ENCODE measurements around the gene CFAP119.

Gene CFAP119

DNA sequence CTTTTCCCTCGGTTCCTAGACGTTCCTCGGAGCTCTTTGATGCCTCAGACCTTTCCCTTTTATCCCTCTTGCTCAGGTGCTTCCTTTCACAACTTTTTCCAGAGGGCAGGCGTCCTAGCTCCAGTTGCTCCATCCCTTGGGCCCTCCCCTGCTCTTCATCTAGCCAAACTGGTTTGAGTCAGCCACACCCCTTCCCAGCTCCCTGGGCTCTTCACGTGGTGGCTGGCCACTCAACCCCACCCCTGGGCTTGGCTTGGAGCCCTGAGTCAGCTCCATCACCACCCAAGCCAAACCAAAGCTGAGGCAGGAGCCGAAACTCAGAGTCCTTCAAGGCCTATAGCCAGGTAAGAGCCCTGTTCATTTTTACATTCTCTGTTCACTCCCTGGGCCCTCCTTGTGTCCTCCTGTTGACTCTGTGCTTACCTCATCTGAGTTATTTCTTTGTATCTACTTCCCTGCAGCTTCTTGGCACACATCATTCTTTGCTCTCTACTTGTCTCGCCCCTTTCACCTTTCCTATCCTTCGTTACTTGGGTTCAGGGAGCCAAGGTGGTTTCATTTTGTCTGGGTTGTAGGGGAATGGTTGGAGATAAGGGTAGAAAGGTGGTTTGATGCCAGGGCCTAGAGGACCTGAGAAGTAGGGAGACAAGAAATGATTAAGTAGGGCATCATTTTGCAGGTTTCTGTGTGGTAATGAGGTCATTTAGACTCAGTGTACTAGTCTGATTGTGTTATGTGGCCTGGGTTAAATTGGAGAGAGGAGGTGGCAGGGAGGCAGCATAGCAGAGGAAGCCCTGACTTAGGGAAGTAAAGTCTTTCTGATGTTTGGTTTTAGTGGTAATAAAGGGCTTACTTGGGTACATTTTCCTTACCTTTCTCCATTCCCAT lies 21.3 kb downstream of the CFAP119 start:
- DNase-seq (ENCODE audit: low spot score), result no peak

DNA sequence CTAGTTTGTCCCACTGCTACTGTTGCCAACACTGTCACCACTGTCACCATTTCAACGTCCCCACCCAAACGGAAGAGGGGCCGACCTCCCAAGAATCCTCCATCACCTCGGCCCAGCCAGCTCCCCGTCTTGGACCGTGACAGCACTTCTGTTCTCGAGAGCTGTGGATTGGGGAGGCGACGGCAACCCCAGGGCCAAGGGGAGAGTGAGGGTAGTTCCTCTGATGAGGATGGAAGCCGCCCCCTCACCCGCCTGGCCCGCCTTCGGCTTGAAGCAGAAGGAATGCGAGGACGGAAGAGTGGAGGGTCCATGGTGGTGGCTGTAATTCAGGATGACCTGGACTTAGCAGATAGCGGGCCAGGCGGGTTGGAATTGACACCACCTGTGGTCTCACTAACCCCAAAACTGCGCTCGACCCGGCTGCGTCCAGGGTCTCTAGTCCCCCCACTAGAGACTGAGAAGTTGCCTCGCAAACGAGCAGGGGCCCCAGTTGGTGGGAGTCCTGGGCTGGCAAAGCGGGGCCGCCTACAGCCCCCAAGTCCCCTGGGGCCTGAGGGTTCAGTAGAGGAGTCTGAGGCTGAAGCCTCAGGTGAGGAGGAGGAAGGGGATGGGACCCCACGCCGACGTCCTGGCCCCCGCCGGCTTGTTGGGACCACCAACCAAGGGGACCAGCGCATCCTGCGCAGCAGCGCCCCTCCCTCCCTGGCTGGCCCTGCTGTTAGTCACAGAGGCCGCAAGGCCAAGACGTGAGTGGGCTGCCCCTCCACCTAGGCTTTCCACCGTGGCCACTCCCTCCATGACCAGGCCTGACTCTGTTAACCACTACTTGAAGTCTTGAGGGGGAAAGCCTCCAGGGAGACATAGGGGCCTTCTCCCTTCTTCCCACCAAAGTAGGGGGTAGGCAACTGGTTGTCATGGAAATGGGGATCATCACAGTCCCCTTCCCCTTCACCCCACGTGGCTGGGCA lies 22.6 kb downstream of the CFAP119 start:
- no peak for DNase-seq (ENCODE audit: low spot score)

DNA sequence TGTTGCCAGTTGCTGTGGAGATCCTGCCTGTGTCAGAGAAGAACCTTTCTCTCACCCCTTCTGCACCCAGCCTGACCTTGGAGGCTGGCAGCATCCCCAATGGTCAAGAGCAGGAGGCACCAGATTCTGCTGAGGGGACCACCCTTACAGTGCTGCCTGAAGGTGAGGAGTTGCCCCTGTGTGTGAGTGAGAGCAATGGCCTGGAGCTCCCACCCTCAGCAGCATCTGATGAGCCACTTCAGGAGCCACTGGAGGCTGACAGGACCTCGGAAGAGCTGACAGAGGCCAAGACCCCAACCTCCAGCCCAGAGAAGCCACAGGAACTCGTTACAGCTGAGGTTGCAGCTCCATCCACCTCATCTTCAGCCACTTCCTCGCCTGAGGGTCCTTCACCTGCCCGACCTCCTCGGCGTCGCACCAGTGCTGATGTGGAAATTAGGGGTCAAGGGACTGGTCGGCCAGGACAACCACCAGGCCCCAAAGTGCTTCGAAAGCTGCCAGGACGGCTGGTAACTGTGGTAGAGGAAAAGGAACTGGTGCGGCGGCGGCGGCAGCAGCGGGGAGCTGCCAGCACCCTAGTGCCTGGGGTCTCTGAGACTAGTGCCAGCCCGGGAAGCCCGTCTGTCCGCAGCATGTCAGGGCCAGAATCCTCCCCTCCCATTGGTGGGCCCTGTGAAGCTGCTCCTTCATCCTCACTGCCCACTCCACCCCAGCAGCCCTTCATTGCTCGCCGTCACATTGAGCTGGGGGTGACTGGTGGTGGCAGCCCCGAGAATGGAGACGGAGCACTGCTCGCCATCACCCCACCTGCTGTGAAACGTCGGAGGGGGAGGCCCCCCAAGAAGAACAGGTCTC lies 23.8 kb downstream of the CFAP119 start:
- no peak for DNase-seq (ENCODE audit: low spot score)

GRCh38 chr16:30736995-30737793 lies 24.7 kb downstream of the CFAP119 start:
- DNase-seq (ENCODE audit: low spot score), result no peak

DNA sequence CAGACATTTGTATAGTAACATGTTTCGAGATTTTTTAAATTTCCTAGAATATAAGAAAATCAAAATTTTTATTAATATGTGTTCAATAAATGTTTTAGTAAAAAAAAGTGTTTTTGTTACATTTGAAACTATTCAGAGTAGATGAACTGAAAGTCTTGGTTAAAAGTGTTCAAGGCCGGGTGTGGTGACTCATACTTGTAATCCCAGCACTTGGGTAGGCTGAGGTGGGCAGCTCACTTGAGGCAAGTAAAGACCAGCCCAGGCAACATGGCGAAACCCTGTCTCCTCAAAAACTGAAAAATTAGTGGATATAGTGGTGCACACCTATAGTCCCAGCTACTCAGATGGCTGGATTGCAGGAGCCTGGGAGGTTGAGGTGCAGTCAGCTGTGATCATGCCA lies 30.5 kb downstream of the CFAP119 start:
- no peak for DNase-seq (ENCODE audit: low spot score)

GRCh38 chr16:30728899-30729672 lies 32.8 kb downstream of the CFAP119 start:
- no peak for DNase-seq (ENCODE audit: low spot score)

DNA sequence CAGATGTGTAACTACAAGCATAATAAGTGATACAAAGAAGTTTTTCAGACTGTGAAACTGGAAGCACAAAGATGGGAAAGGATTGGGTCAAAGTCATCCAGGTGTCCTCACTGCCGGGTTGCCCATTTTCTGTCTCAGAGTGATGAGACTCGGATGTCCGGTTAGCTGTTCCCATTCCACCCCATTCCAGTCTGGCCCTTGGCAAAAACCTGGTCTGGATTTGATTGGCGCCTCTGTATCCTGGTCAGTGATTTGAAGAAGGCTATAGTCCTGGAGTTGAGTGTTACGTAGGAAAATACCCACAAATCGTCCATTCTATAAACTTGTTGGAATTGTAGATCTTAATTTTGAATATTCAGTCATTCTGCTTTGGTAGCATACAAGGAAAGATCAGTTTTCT lies 33.5 kb downstream of the CFAP119 start:
- no peak for DNase-seq (ENCODE audit: low spot score)

- no peak for DNase-seq (ENCODE audit: low spot score)
Observed at GRCh38 chr16:30725418-30725792, 36.5 kb downstream of the CFAP119 start.

DNA sequence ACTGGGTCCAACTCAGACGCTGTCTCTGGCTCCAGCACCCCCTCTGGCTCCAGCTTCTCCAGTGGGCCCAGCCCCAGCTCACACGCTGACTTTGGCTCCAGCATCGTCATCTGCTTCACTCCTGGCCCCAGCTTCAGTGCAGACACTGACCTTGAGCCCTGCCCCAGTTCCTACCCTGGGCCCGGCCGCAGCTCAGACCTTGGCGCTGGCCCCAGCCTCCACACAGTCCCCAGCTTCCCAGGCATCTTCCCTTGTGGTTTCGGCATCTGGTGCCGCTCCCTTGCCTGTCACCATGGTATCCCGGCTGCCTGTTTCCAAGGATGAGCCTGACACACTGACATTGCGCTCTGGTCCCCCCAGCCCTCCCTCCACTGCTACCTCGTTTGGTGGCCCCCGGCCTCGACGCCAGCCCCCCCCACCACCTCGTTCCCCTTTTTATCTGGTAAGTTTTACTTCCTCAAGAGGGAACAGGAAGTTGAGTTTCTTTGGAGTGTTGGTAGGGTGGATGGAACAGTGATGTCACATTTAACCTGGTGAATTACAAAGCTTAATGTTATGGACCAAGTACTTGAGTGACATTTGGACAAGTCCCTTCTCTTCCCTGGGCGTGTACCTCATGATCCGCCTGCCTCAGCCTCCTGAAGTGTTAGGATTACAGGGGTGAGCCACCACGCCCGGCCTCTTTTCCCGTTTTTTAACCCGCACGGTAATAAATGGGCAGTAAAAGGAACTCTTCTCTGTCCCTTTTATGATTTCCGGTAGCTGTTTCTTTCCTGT lies 37.0 kb downstream of the CFAP119 start:
- no peak for DNase-seq (ENCODE audit: low spot score)

DNA sequence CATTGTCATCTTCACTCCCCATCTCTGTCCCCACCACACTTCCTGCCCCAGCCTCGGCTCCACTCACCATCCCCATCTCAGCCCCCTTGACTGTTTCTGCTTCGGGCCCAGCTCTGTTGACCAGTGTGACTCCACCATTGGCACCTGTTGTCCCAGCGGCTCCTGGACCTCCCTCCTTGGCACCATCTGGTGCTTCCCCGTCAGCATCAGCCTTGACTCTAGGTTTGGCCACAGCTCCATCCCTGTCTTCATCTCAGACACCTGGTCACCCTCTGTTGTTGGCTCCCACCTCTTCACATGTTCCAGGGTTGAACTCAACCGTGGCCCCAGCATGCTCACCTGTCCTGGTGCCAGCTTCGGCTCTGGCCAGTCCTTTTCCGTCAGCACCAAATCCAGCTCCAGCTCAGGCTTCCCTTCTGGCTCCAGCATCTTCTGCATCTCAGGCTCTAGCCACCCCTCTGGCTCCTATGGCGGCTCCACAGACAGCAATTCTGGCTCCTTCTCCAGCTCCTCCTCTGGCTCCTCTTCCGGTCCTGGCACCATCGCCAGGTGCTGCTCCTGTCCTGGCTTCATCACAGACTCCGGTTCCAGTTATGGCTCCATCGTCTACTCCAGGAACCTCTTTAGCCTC lies 38.0 kb downstream of the CFAP119 start:
- no peak for DNase-seq (ENCODE audit: low spot score)

GRCh38 chr16:30722916-30723315 lies 38.9 kb downstream of the CFAP119 start:
- no peak for DNase-seq (ENCODE audit: low spot score)

DNA sequence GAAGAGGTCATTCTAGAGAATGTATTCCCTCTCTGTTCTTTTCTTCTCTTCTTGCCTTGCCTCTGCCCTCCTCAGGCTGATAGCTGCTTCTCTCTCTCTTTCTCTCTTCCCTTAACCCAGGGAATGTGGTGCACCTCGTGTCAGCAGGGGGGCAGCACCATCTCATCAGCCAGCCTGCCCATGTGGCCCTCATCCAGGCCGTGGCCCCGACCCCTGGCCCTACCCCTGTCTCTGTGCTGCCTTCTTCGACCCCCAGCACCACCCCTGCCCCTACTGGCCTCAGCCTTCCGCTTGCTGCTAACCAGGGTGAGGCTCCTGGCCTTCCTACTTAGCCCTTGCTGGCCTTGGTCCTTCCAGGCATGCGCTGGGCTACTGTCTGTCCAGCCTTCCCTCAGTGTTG lies 39.4 kb downstream of the CFAP119 start:
- DNase-seq (ENCODE audit: low spot score), result no peak

- DNase-seq (ENCODE audit: low spot score), result no peak
Observed at GRCh38 chr16:30721606-30722005, 40.3 kb downstream of the CFAP119 start.

DNA sequence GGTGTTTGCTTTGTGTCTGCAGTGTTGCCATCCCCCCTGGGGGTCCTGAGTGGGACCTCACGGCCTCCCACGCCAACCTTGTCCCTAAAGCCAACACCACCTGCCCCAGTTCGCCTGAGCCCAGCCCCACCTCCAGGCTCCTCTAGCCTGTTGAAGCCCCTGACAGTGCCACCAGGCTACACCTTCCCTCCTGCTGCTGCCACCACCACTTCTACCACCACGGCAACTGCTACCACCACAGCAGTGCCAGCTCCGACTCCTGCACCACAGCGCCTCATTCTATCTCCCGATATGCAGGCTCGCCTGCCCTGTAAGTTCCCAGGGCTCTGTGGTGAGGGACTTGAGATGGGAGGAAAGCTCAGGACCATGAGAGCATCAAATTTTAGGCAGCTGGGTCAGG lies 40.7 kb downstream of the CFAP119 start:
- DNase-seq (ENCODE audit: low spot score), result no peak

- no peak for DNase-seq (ENCODE audit: low spot score)
Observed at GRCh38 chr16:30720694-30721093, 41.2 kb downstream of the CFAP119 start.

GRCh38 chr16:30720086-30720485 lies 41.8 kb downstream of the CFAP119 start:
- no peak for DNase-seq (ENCODE audit: low spot score)

- DNase-seq (ENCODE audit: low spot score), result no peak
Observed at GRCh38 chr16:30715750-30716445, 46.0 kb downstream of the CFAP119 start.

DNA sequence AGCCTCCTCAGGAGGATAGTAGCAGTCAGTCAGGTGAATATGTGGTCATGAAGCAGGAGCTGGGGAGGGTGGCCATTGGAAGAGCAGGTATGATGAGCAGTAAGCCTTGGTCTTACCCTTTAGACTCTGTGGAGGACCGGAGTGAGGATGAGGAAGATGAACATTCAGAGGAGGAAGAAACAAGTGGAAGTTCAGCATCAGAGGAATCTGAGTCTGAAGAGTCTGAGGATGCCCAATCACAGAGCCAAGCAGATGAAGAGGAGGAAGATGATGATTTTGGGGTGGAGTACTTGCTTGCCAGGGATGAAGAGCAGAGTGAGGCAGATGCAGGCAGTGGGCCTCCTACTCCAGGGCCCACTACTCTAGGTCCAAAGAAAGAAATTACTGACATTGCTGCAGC lies 50.1 kb downstream of the CFAP119 start:
- no peak for DNase-seq (ENCODE audit: low spot score)

Data from SK-N-DZ (cell line).